IMR-90 (cell line): ENCODE data around the gene EXOC2. TPM values are rescaled to one million over a fixed set of nuclear protein-coding genes. Genes with fewer than 3 reads are reported as not detected.

ENCODE experiments used
- ATAC-seq: fragments of 200-7000 bp; cut with Tn5 transposase; 2 replicates; pipeline ENCODE4 v1.9.1; 2020; ENCODE audit warnings: low read depth, mild to moderate bottlenecking, moderate library complexity
- BruUV-seq: library from RNA; stranded (reverse); fragments of 400-500 nt; replicated peaks from 2 replicates; lab custom pipeline; 2021; lab: Mats Ljungman, UMichigan
- CTCF ChIA-PET: fragments of 300-600 bp; formaldehyde crosslinking; extraction: SDS; loops from one replicate; lab custom pipeline; 2021; ENCODE audit warnings: antibody characterized with exemption; lab: Yijun Ruan, JAX
- POLR2A ChIA-PET: fragments of 300-600 bp; sonication (Branson Sonifier 250); formaldehyde crosslinking; loops from one replicate; lab custom pipeline; 2022; ENCODE audit warnings: antibody characterized with exemption; ENCODE audit not compliant: unreplicated experiment; lab: Charles Lee
- DNase-seq: peaks from one replicate; pipeline ENCODE4 v3.0.0; 2013
- H2AFZ ChIP-seq: replicated peaks from 2 replicates; pipeline ENCODE3; 2013; ENCODE audit warnings: low read length, mild to moderate bottlenecking; ENCODE audit not compliant: poor library complexity
- H2AK5ac ChIP-seq: 2 replicates; pipeline ENCODE4 v1.6.1; 2013; ENCODE audit warnings: low read depth, low read length, inconsistent platforms
- H2AK9ac ChIP-seq: replicated peaks from 2 replicates; pipeline ENCODE3; 2013; ENCODE audit warnings: mild to moderate bottlenecking, low read depth, low read length, moderate library complexity; ENCODE audit not compliant: poor library complexity
- H2BK120ac ChIP-seq: 2 replicates; pipeline ENCODE4 v1.6.1; 2013; ENCODE audit warnings: low read depth, low read length, inconsistent platforms
- H2BK15ac ChIP-seq: 3 replicates; pipeline ENCODE4 v1.6.1; 2013; ENCODE audit warnings: low read depth, low read length, inconsistent platforms
- H2BK20ac ChIP-seq: 2 replicates; pipeline ENCODE4 v1.6.1; 2013; ENCODE audit warnings: low read depth, mild to moderate bottlenecking, inconsistent platforms, low read length, moderate library complexity
- H2BK5ac ChIP-seq: 2 replicates; pipeline ENCODE4 v1.6.1; 2013; ENCODE audit warnings: mild to moderate bottlenecking, low read depth, low read length, inconsistent platforms; ENCODE audit not compliant: poor library complexity, severe bottlenecking
- H3K14ac ChIP-seq: replicated peaks from 2 replicates; pipeline ENCODE4 v1.6.1; 2013; ENCODE audit warnings: low read depth, low read length, inconsistent platforms
- H3K18ac ChIP-seq: 2 replicates; pipeline ENCODE4 v1.6.1; 2013; ENCODE audit warnings: low read depth, low read length, control low read depth
- H3K23ac ChIP-seq: 2 replicates; pipeline ENCODE4 v1.6.1; 2013; ENCODE audit warnings: low read depth, low read length, inconsistent platforms
- H3K27ac ChIP-seq: 2 replicates; pipeline ENCODE4 v1.5.1; 2013; ENCODE audit warnings: mild to moderate bottlenecking, control low read depth, low read length; ENCODE audit not compliant: insufficient read depth
- H3K27me3 ChIP-seq: 2 replicates; pipeline ENCODE4 v1.6.1; 2013; ENCODE audit warnings: low read length; ENCODE audit not compliant: control insufficient read depth, insufficient read depth
- H3K36me3 ChIP-seq: 2 replicates; pipeline ENCODE4 v1.6.1; 2013; ENCODE audit warnings: low read length, mixed read lengths; ENCODE audit not compliant: control insufficient read depth, insufficient read depth
- H3K4ac ChIP-seq: 2 replicates; pipeline ENCODE4 v1.6.1; 2013; ENCODE audit warnings: low read depth, low read length, inconsistent platforms
- H3K4me1 ChIP-seq: 2 replicates; pipeline ENCODE4 v1.6.1; 2013; ENCODE audit warnings: low read length, mixed read lengths; ENCODE audit not compliant: control insufficient read depth, insufficient read depth
- H3K4me2 ChIP-seq: 2 replicates; pipeline ENCODE4 v1.6.1; 2013; ENCODE audit warnings: low read depth, mild to moderate bottlenecking, control low read depth, low read length, moderate library complexity
- H3K4me3 ChIP-seq: 2 replicates; pipeline ENCODE4 v1.5.1; 2013; ENCODE audit warnings: low read depth, mild to moderate bottlenecking, control low read depth, low read length, moderate library complexity; ENCODE audit not compliant: insufficient read depth
- H3K56ac ChIP-seq: 2 replicates; pipeline ENCODE4 v1.6.1; 2013; ENCODE audit warnings: low read length, inconsistent platforms; ENCODE audit not compliant: insufficient read depth; ENCODE audit errors: extremely low read depth
- H3K79me1 ChIP-seq, 2 experiments: 2 replicates each; pipeline ENCODE4 v1.6.1; 2013; ENCODE audit warnings: low read length in 2 of 2, inconsistent platforms in 1 of 2, low read depth in 1 of 2
- H3K9ac ChIP-seq: 2 replicates; pipeline ENCODE4 v1.6.1; 2013; ENCODE audit warnings: low read depth, low read length, control low read depth
- H3K9me1 ChIP-seq: 2 replicates; pipeline ENCODE4 v1.6.1; 2013; ENCODE audit warnings: low read length, inconsistent platforms; ENCODE audit not compliant: insufficient read depth
- H3K9me3 ChIP-seq: 2 replicates; pipeline ENCODE4 v1.6.1; 2013; ENCODE audit warnings: low read length; ENCODE audit not compliant: control insufficient read depth, insufficient read depth
- H4K20me1 ChIP-seq: 2 replicates; pipeline ENCODE4 v1.6.1; 2013; ENCODE audit warnings: low read length, inconsistent platforms; ENCODE audit not compliant: insufficient read depth
- H4K5ac ChIP-seq: 2 replicates; pipeline ENCODE4 v1.6.1; 2013; ENCODE audit warnings: mild to moderate bottlenecking, low read depth, low read length, control low read depth
- H4K8ac ChIP-seq, 2 experiments: 2 replicates each; pipeline ENCODE4 v1.6.1; 2013; ENCODE audit warnings: low read depth in 2 of 2, low read length in 2 of 2, control low read depth in 1 of 2, inconsistent platforms in 1 of 2
- H4K91ac ChIP-seq: 2 replicates; pipeline ENCODE4 v1.6.1; 2013; ENCODE audit warnings: low read depth, low read length, inconsistent platforms; ENCODE audit not compliant: insufficient read depth
- BHLHE40 ChIP-seq: fragments of 150-350 bp; IDR thresholded peaks from 2 replicates; pipeline ENCODE4 v1.6.1; 2016; ENCODE audit warnings: mild to moderate bottlenecking, low read depth, low read length
- CEBPB ChIP-seq: IDR thresholded peaks from 2 replicates; pipeline ENCODE4 v1.6.1; 2012; ENCODE audit warnings: low read depth, low read length, improper control_type of control experiment
- CHD1 ChIP-seq: IDR thresholded peaks from 2 replicates; pipeline ENCODE4 v1.6.1; 2012; ENCODE audit warnings: low read depth, low read length, improper control_type of control experiment
- CTCF ChIP-seq: conservative IDR thresholded peaks from 2 replicates; pipeline ENCODE4 v1.5.1; 2012; ENCODE audit warnings: mild to moderate bottlenecking, low read depth, low read length, improper control_type of control experiment
- ELK1 ChIP-seq: fragments of 150-350 bp; IDR thresholded peaks from 2 replicates; pipeline ENCODE4 v1.6.1; 2016; ENCODE audit warnings: low read depth, mild to moderate bottlenecking, low read length, moderate library complexity, borderline replicate concordance
- FOS ChIP-seq: fragments of 150-350 bp; IDR thresholded peaks from 2 replicates; pipeline ENCODE4 v1.6.1; 2016; ENCODE audit warnings: low read depth, low read length
- MAFK ChIP-seq: IDR thresholded peaks from 2 replicates; pipeline ENCODE4 v1.6.1; 2012; ENCODE audit warnings: low read depth, low read length, improper control_type of control experiment
- MAZ ChIP-seq: IDR thresholded peaks from 2 replicates; pipeline ENCODE4 v1.6.1; 2012; ENCODE audit warnings: low read depth, mild to moderate bottlenecking, low read length, improper control_type of control experiment, moderate library complexity, borderline replicate concordance
- MXI1 ChIP-seq: IDR thresholded peaks from 2 replicates; pipeline ENCODE4 v1.6.1; 2012; ENCODE audit warnings: low read depth, mild to moderate bottlenecking, low read length, moderate library complexity, borderline replicate concordance
- NFE2L2 ChIP-seq: fragments of 150-350 bp; IDR thresholded peaks from 2 replicates; pipeline ENCODE4 v1.6.1; 2016; ENCODE audit warnings: low read depth, mild to moderate bottlenecking, low read length
- POLR2A ChIP-seq: IDR thresholded peaks from 2 replicates; pipeline ENCODE4 v1.6.1; 2012; ENCODE audit warnings: mild to moderate bottlenecking, low read depth, low read length
- RAD21 ChIP-seq: IDR thresholded peaks from 2 replicates; pipeline ENCODE4 v1.6.1; 2012; ENCODE audit warnings: low read length, improper control_type of control experiment
- RCOR1 ChIP-seq: IDR thresholded peaks from 2 replicates; pipeline ENCODE4 v1.6.1; 2012; ENCODE audit warnings: mild to moderate bottlenecking, low read length, improper control_type of control experiment; ENCODE audit not compliant: insufficient replicate concordance
- RFX5 ChIP-seq: IDR thresholded peaks from 2 replicates; pipeline ENCODE4 v1.8.0; 2012; ENCODE audit warnings: low read depth, mild to moderate bottlenecking, low read length, moderate library complexity
- SMC3 ChIP-seq: fragments of 150-350 bp; IDR thresholded peaks from 2 replicates; pipeline ENCODE4 v1.6.1; 2016; ENCODE audit warnings: low read depth, mild to moderate bottlenecking, antibody characterized with exemption, low read length, moderate library complexity
- USF2 ChIP-seq: fragments of 150-350 bp; IDR thresholded peaks from 2 replicates; pipeline ENCODE4 v1.6.1; 2017; ENCODE audit warnings: mild to moderate bottlenecking, antibody characterized with exemption, low read length, low read depth
- WGBS, 2 experiments: methylation state at CpG; one replicate each; pipeline versions ENCODE4 v1.1.5 to v1.1.7; 2013; ENCODE audit warnings: missing lambda C conversion rate in 2 of 2; ENCODE audit not compliant: insufficient read length in 1 of 2; ENCODE audit errors: extremely low coverage in 2 of 2; 5-methylcytosine and 5-hydroxymethylcytosine counted together
- dilution Hi-C: fragments of 300-500 bp; cut with HindIII; formaldehyde crosslinking; loops from one replicate; pipeline ENCODE4 v1.14.3; 2018; ENCODE audit warnings: low sequenced_read_pairs; ENCODE audit not compliant: unreplicated experiment
- in situ Hi-C: fragments of 300-500 bp; cut with MboI; formaldehyde crosslinking; loops from 3 replicates; pipeline ENCODE4 v1.14.3; 2019; ENCODE audit warnings: low sequenced_read_pairs, inconsistent platforms, mixed read lengths
- intact Hi-C: fragments of 100-400 bp; cut with micrococcal nuclease; formaldehyde crosslinking; loops from 2 replicates; pipeline ENCODE4 v1.10.0; 2022
- polyA plus RNA-seq, 3 experiments: library from polyadenylated mRNA; depleted of rRNA; stranded (reverse); fragments of >200 nt; gene quantifications; 2 replicates each; pipeline ENCODE4 v1.2.3, GENCODE V29; 2012; ENCODE audit warnings: low replicate concordance in 1 of 3
- total RNA-seq: library from RNA; depleted of rRNA; stranded (reverse); fragments of >200 nt; gene quantifications from 2 replicates; pipeline ENCODE4 v1.2.3, GENCODE V29; 2012

EXOC2 gene
- total and polyA plus RNA-seq, 2 of the 4 experiments (the other 2 are of a cell fraction), result 13.1 to 37.3 TPM

- no peak overlapping the region for H3K9ac ChIP-seq
- H4K91ac ChIP-seq, result no peak overlapping the region
- TF ChIP-seq BHLHE40 (no peak), CHD1 (no peak), SMC3 (no peak), POLR2A (no peak), RAD21 (no peak), ELK1 (no peak), RFX5 (no peak), MAFK (no peak), FOS (no peak), NFE2L2 (no peak), MXI1 (no peak), MAZ (no peak), USF2 (no peak), CTCF (no peak), CEBPB (no peak), RCOR1 (no peak)
- H3K27me3 ChIP-seq, result no peaks in the 10 kb centered on the region
- H2AK5ac ChIP-seq, result no peak overlapping the region
- no peaks in the 10 kb centered on the region for H4K20me1 ChIP-seq
- no TSS peak for BruUV-seq
- H4K5ac ChIP-seq, result no peak overlapping the region
- ChIA-PET POLR2A (no interaction called here), CTCF (interaction anchor here (1.5 to 1.7 kb wide), 2 partner anchors 10 to 25 kb away, joined by 3 to 6 read pairs; no protein-coding TSS in a partner anchor)
- no peak overlapping the region for H3K18ac ChIP-seq
- in situ Hi-C loops (no loop called here), intact Hi-C loops (no loop called here), dilution Hi-C loops (no loop called here)
- H2BK20ac ChIP-seq, result no peak overlapping the region
- peaks cover 9% of the 10 kb centered on the region for H3K4me1 ChIP-seq
- no peak for ATAC-seq
- DNase-seq, result no peak
- no peak overlapping the region for H3K56ac ChIP-seq
- no peak overlapping the region for H3K4me2 ChIP-seq
- WGBS, 2 experiments, result no CpG with 5 or more reads among the region's 1 CpG
- H2AK9ac ChIP-seq, result no peak overlapping the region
- H2BK5ac ChIP-seq, result no peak overlapping the region
- H3K27ac ChIP-seq, result no peak overlapping the region
- H4K8ac ChIP-seq, result no peak overlapping the region; a peak in 1 of 4 replicates
- H3K9me1 ChIP-seq, result peaks cover 3% of the 10 kb centered on the region; the same call in 1 of the 2 replicates
- no peak overlapping the region for H3K4me3 ChIP-seq
- H2BK120ac ChIP-seq, result no peak overlapping the region
- H2BK15ac ChIP-seq, result no peak overlapping the region
- H3K23ac ChIP-seq, result no peak overlapping the region
- H3K9me3 ChIP-seq, result no peaks in the 10 kb centered on the region
- no peak overlapping the region for H3K4ac ChIP-seq
- peaks cover 4% of the 10 kb centered on the region for H3K36me3 ChIP-seq
- H2AFZ ChIP-seq, result no peak overlapping the region
- H3K79me1 ChIP-seq, result peaks cover 0 to 4% of the 10 kb centered on the region in 2 experiments; a peak in 2 of 4 replicates
- H3K14ac ChIP-seq, result no peak overlapping the region
Observed at GRCh38 chr6:583116-583515, 109.8 kb downstream of the EXOC2 start.
